Hepatocyte (in vitro differentiated cells): ENCODE data around the gene GRAMD1C. TPM values are rescaled to one million over a fixed set of nuclear protein-coding genes. Genes with fewer than 3 reads are reported as not detected.

ENCODE experiments used
- DNase-seq: peaks from one replicate; pipeline ENCODE4 v3.0.0-alpha.2; 2016; ENCODE audit warnings: low spot score
- H2AFZ ChIP-seq: fragments of 200-600 bp; sonication (generic); 2 replicates; pipeline ENCODE4 v1.6.0; 2016; ENCODE audit warnings: antibody characterized with exemption, mild to moderate bottlenecking
- H3K27ac ChIP-seq: fragments of 200-600 bp; sonication (generic); 2 replicates; pipeline ENCODE4 v1.5.1; 2016; ENCODE audit warnings: mild to moderate bottlenecking
- H3K27me3 ChIP-seq: fragments of 200-600 bp; sonication (generic); 2 replicates; pipeline ENCODE4 v1.6.1; 2016
- H3K36me3 ChIP-seq: fragments of 200-600 bp; sonication (generic); replicated peaks from 2 replicates; pipeline ENCODE4 v1.5.1; 2016; ENCODE audit warnings: low read depth; ENCODE audit not compliant: insufficient read depth
- H3K4me1 ChIP-seq: fragments of 200-600 bp; sonication (generic); 2 replicates; pipeline ENCODE4 v1.5.1; 2016; ENCODE audit warnings: mild to moderate bottlenecking, moderate library complexity; ENCODE audit not compliant: insufficient read depth
- H3K4me2 ChIP-seq: fragments of 200-600 bp; sonication (generic); 2 replicates; pipeline ENCODE4 v1.6.0; 2016
- H3K4me3 ChIP-seq: fragments of 200-600 bp; sonication (generic); 2 replicates; pipeline ENCODE4 v1.5.1; 2016; ENCODE audit warnings: mild to moderate bottlenecking
- H3K79me2 ChIP-seq: fragments of 200-600 bp; sonication (generic); 2 replicates; pipeline ENCODE4 v1.6.0; 2017; ENCODE audit warnings: mild to moderate bottlenecking
- H3K9me2 ChIP-seq: fragments of 200-600 bp; sonication (generic); replicated peaks from 2 replicates; pipeline ENCODE4 v1.6.0; 2017; ENCODE audit warnings: mild to moderate bottlenecking; ENCODE audit not compliant: insufficient read depth
- H3K9me3 ChIP-seq: fragments of 200-600 bp; sonication (generic); 2 replicates; pipeline ENCODE4 v1.5.1; 2016; ENCODE audit warnings: low read depth, mild to moderate bottlenecking
- H4K20me1 ChIP-seq: fragments of 200-600 bp; sonication (generic); 2 replicates; pipeline ENCODE4 v1.6.0; 2016; ENCODE audit warnings: mild to moderate bottlenecking; ENCODE audit not compliant: insufficient read depth, poor library complexity, severe bottlenecking
- CTCF ChIP-seq: fragments of 200-600 bp; sonication (generic); IDR thresholded peaks from 2 replicates; pipeline ENCODE4 v1.5.1; 2016; ENCODE audit warnings: antibody characterized with exemption, mild to moderate bottlenecking; ENCODE audit not compliant: poor library complexity
- EZH2 ChIP-seq: fragments of 200-600 bp; sonication (generic); IDR thresholded peaks from 2 replicates; pipeline ENCODE4 v1.6.1; 2016; ENCODE audit warnings: antibody characterized with exemption, mild to moderate bottlenecking, borderline replicate concordance
- EZH2phosphoT487 ChIP-seq: fragments of 200-600 bp; sonication (generic); IDR thresholded peaks from one replicate; pipeline ENCODE4 v1.6.1; 2018; ENCODE audit warnings: antibody characterized with exemption, mild to moderate bottlenecking, low read depth, moderate library complexity; ENCODE audit not compliant: unreplicated experiment, severe bottlenecking
- WGBS: methylation state at CpG from one replicate; pipeline ENCODE4 v1.1.6; 2016; ENCODE audit warnings: low lambda C conversion rate; ENCODE audit errors: missing lambda C conversion rate; 5-methylcytosine and 5-hydroxymethylcytosine counted together
- polyA plus RNA-seq: library from polyadenylated mRNA; unstranded; fragments of >200 nt; fragmentation: Nextera tagmentation; extraction: Ambion mirVana; gene quantifications from 2 replicates; pipeline ENCODE4 v1.2.1, GENCODE V29; 2016
- total RNA-seq: library from RNA; depleted of rRNA; stranded (reverse); fragments of >200 nt; gene quantifications from 2 replicates; pipeline ENCODE4 v1.2.3, GENCODE V29; 2014

GRAMD1C gene
- total and polyA plus RNA-seq, 2 experiments from 2014 or later: 0.97 to 2.8 TPM

- Histone ChIP-seq H3K79me2 (no peaks in the 10 kb centered on the region), H3K4me2 (no peak overlapping the region), H3K36me3 (no peaks in the 10 kb centered on the region), H3K4me3 (no peak overlapping the region), H4K20me1 (no peaks in the 10 kb centered on the region), H3K9me2 (no peaks in the 10 kb centered on the region), H3K27me3 (peaks cover 3% of the 10 kb centered on the region), H3K27ac (no peak overlapping the region), H2AFZ (no peak overlapping the region), H3K9me3 (no peaks in the 10 kb centered on the region), H3K4me1 (no peaks in the 10 kb centered on the region)
- no peak for DNase-seq
- no peak for TF ChIP-seq EZH2
- no peak for TF ChIP-seq CTCF
- TF ChIP-seq EZH2phosphoT487: no peak
These were observed 114.3 kb downstream of the GRAMD1C start for GRCh38 chr3:113952921-113953320.

GRCh38 chr3:113953677-113954076 is 115.1 kb downstream of the GRAMD1C start:
- H3K4me2 ChIP-seq: no peak overlapping the region
- no peaks in the 10 kb centered on the region for H3K9me3 ChIP-seq
- no peak overlapping the region for H3K4me3 ChIP-seq
- H4K20me1 ChIP-seq: no peaks in the 10 kb centered on the region
- no peak overlapping the region for H3K27ac ChIP-seq
- H3K4me1 ChIP-seq: no peaks in the 10 kb centered on the region
- no peaks in the 10 kb centered on the region for H3K27me3 ChIP-seq
- H3K36me3 ChIP-seq: no peaks in the 10 kb centered on the region
- no peak for DNase-seq
- TF ChIP-seq EZH2phosphoT487 (no peak), CTCF (no peak), EZH2 (no peak)
- H3K79me2 ChIP-seq: no peaks in the 10 kb centered on the region
- no peak overlapping the region for H2AFZ ChIP-seq
- H3K9me2 ChIP-seq: no peaks in the 10 kb centered on the region
- 94% methylated on average over 7 of the region's 7 CpGs for WGBS

- WGBS: 94% methylated on average over 8 of the region's 8 CpGs
These were observed 115.6 kb downstream of the GRAMD1C start for GRCh38 chr3:113954091-113954685.

More at GRCh38 chr3:113954091-113954685, 115.6 kb downstream of the GRAMD1C start:
- DNase-seq: no peak
- TF ChIP-seq CTCF (no peak), EZH2 (no peak), EZH2phosphoT487 (no peak)
- H3K9me2 ChIP-seq: no peaks in the 10 kb centered on the region
- H3K27ac ChIP-seq: no peak overlapping the region
- no peak overlapping the region for H2AFZ ChIP-seq
- H3K4me2 ChIP-seq: no peak overlapping the region
- H3K27me3 ChIP-seq: no peaks in the 10 kb centered on the region
- H3K79me2 ChIP-seq: no peaks in the 10 kb centered on the region
- H3K4me1 ChIP-seq: no peaks in the 10 kb centered on the region
- no peaks in the 10 kb centered on the region for H3K9me3 ChIP-seq
- no peak overlapping the region for H3K4me3 ChIP-seq
- H3K36me3 ChIP-seq: no peaks in the 10 kb centered on the region
- no peaks in the 10 kb centered on the region for H4K20me1 ChIP-seq
